ENCODE measurements around the gene PCP2. TPM values are rescaled to one million over a fixed set of nuclear protein-coding genes. Genes with fewer than 3 reads are reported as not detected.

The PCP2 gene
- total RNA-seq, 1 experiment from 2014 or later, result not detected

- Histone ChIP-seq H2BK5ac (ENCODE audit: insufficient read length, low read length) (no peak overlapping the region), H3K4me1 (ENCODE audit: insufficient read depth, low read length) (no peaks in the 10 kb centered on the region; the same call in 1 of the 2 replicates), H3K23me2 (ENCODE audit: insufficient read length, low read depth, low read length, poor library complexity, severe bottlenecking) (no peaks in the 10 kb centered on the region), H4K91ac (ENCODE audit: insufficient read length, low read depth, low read length) (no peak overlapping the region), H3K14ac (ENCODE audit: insufficient read depth, low read length) (no peak overlapping the region), H4K5ac (ENCODE audit: insufficient read length, low read depth, low read length) (no peak overlapping the region), H2BK12ac (ENCODE audit: insufficient read length, low read depth, low read length) (no peak overlapping the region), H3T11ph (ENCODE audit: low read length) (no peak overlapping the region), H4K8ac (replicated peaks; ENCODE audit: insufficient read length, low read depth, low read length) (no peak overlapping the region), H3K79me1 (ENCODE audit: insufficient read depth, low read depth, low read length, poor library complexity, severe bottlenecking) (peaks cover 5% of the 10 kb centered on the region), H2BK15ac (ENCODE audit: low read depth, low read length) (no peak overlapping the region), H4K20me1 (ENCODE audit: control insufficient read depth, insufficient read depth, insufficient read length) (no peaks in the 10 kb centered on the region), H3K18ac (ENCODE audit: insufficient read length, low read depth, low read length) (no peak overlapping the region), H3K4ac (ENCODE audit: low read depth, low read length) (no peak overlapping the region), H3K23ac (ENCODE audit: insufficient read length, low read depth, low read length) (no peak overlapping the region), H3K9ac (ENCODE audit: extremely low read depth, insufficient read length, low read length) (no peak overlapping the region), H3K9me3 (ENCODE audit: control insufficient read depth, low read depth, low read length) (no peaks in the 10 kb centered on the region), H3K56ac (ENCODE audit: insufficient read length, low read depth, low read length) (no peak overlapping the region), H2BK20ac (ENCODE audit: low read depth, low read length, poor library complexity, severe bottlenecking) (no peak overlapping the region), H3K79me2 (ENCODE audit: insufficient read depth, low read length) (no peaks in the 10 kb centered on the region), H3K27me3 (ENCODE audit: insufficient read depth, low read length) (no peaks in the 10 kb centered on the region), H2AK5ac (ENCODE audit: insufficient read length, low read length) (no peak overlapping the region), H3K27ac (ENCODE audit: insufficient read length, low read depth, low read length) (no peak overlapping the region), H2AFZ (ENCODE audit: low read length) (no peak overlapping the region), H2BK120ac (ENCODE audit: low read depth, low read length, poor library complexity, severe bottlenecking) (no peak overlapping the region), H3K4me2 (ENCODE audit: insufficient read depth, insufficient read length, low read length) (no peak overlapping the region)
- Mint-ChIP-seq H3K27me3 (ENCODE audit: low read depth) (peaks cover 1% of the 10 kb centered on the region; the same call in 1 of the 2 replicates), H3K4me1 (peaks cover 8 to 26% of the 10 kb centered on the region in 2 experiments), H3K9me3 (peaks cover 0 to 2% of the 10 kb centered on the region in 2 experiments; a peak in 1 of 5 replicates), H3K36me3 (ENCODE audit: insufficient read depth in 1 of 3, low read depth in 3 of 3) (peaks cover 8 to 23% (median 18%) of the 10 kb centered on the region in 3 experiments), H3K4me3 (no peak overlapping the region), H3K27ac (peak overlapping the region in 1 of 3 experiments; percentile 75; a peak in 1 of 7 replicates)
- no peak for DNase-seq
- TF ChIP-seq, protein P1, sequence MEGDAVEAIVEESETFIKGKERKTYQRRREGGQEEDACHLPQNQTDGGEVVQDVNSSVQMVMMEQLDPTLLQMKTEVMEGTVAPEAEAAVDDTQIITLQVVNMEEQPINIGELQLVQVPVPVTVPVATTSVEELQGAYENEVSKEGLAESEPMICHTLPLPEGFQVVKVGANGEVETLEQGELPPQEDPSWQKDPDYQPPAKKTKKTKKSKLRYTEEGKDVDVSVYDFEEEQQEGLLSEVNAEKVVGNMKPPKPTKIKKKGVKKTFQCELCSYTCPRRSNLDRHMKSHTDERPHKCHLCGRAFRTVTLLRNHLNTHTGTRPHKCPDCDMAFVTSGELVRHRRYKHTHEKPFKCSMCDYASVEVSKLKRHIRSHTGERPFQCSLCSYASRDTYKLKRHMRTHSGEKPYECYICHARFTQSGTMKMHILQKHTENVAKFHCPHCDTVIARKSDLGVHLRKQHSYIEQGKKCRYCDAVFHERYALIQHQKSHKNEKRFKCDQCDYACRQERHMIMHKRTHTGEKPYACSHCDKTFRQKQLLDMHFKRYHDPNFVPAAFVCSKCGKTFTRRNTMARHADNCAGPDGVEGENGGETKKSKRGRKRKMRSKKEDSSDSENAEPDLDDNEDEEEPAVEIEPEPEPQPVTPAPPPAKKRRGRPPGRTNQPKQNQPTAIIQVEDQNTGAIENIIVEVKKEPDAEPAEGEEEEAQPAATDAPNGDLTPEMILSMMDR (conservative IDR thresholded peaks at IDR 0.05), result no peak
- no CpG with 5 or more reads among the region's 11 CpGs for WGBS (ENCODE audit: extremely low coverage, insufficient read length, low lambda C conversion rate)
Measured at GRCh38 chr19:7602935-7603497, 30.5 kb downstream of the PCP2 start.
